Spleen (tissue), 11 donors: Measurements from ENCODE around the gene MAN1B1. TPM values are rescaled to one million over a fixed set of nuclear protein-coding genes. Genes with fewer than 3 reads are reported as not detected.

ENCODE experiments used
- DNase-seq: peaks from one replicate; pipeline ENCODE4 v3.0.0-alpha.2; 2020
- H3K27ac ChIP-seq, 8 donors: fragments of 200-600 bp; sonication (generic) in 7 of 8; 1 replicate in 4 of 8; 2 replicates in 4 of 8; pipeline versions ENCODE4 v1.5.0 to v1.8.0; 2016 to 2021; ENCODE audit warnings: inconsistent platforms in 4 of 8, mild to moderate bottlenecking in 4 of 8, moderate library complexity in 1 of 8
- H3K27me3 ChIP-seq, 7 donors: fragments of 200-600 bp; sonication (generic) in 6 of 7; replicated peaks in 1 of 7; 1 replicate in 4 of 7; 2 replicates in 3 of 7; pipeline versions ENCODE4 v1.5.0 to v1.8.0; 2016 to 2021; ENCODE audit warnings: inconsistent platforms in 3 of 7, mild to moderate bottlenecking in 1 of 7
- H3K36me3 ChIP-seq, 6 donors: fragments of 200-600 bp; sonication (generic) in 5 of 6; 1 replicate in 4 of 6; 2 replicates in 2 of 6; pipeline versions ENCODE4 v1.5.0 to v1.8.0; 2016 to 2021; ENCODE audit warnings: inconsistent platforms in 2 of 6
- H3K4me1 ChIP-seq, 6 donors: fragments of 200-600 bp; sonication (generic) in 5 of 6; 1 replicate in 3 of 6; 2 replicates in 3 of 6; pipeline versions ENCODE4 v1.5.0 to v1.8.0; 2016 to 2021; ENCODE audit warnings: inconsistent platforms in 3 of 6
- H3K4me3 ChIP-seq, 8 donors: fragments of 200-600 bp; sonication (generic) in 7 of 8; 1 replicate in 4 of 8; 2 replicates in 4 of 8; pipeline versions ENCODE4 v1.5.0 to v1.8.0; 2016 to 2021; ENCODE audit warnings: inconsistent platforms in 4 of 8, mild to moderate bottlenecking in 4 of 8, moderate library complexity in 2 of 8
- H3K9me3 ChIP-seq, 8 donors: fragments of 200-600 bp; sonication (generic) in 7 of 8; 1 replicate in 4 of 8; 2 replicates in 4 of 8; pipeline versions ENCODE4 v1.5.0 to v1.8.0; 2016 to 2021; ENCODE audit warnings: inconsistent platforms in 4 of 8
- CTCF ChIP-seq, 11 experiments: fragments of 200-600 bp in 7 of 11; fragments of 450-650 bp in 4 of 11; sonication (generic) in 4 of 11; IDR thresholded peaks in 8 of 11; conservative IDR thresholded peaks in 3 of 11; 1 replicate in 7 of 11; 2 replicates in 4 of 11; pipeline versions ENCODE4 v1.4.0 to v1.8.0; 2016 to 2021; ENCODE audit warnings: antibody characterized with exemption in 11 of 11, inconsistent platforms in 4 of 11, mild to moderate bottlenecking in 1 of 11
- POLR2A ChIP-seq, 3 donors: fragments of 450-650 bp; IDR thresholded peaks; one replicate each; pipeline ENCODE4 v1.5.1; 2017; ENCODE audit warnings: antibody characterized with exemption in 3 of 3, mild to moderate bottlenecking in 1 of 3
- POLR2AphosphoS5 ChIP-seq, 3 donors: sonication (generic); formaldehyde crosslinking; IDR thresholded peaks; one replicate each; pipeline ENCODE4 v1.5.1; 2017; ENCODE audit warnings: antibody characterized with exemption in 3 of 3
- WGBS, 5 donors: extraction: QIAGEN DNeasy Blood & Tissue Kit in 3 of 5; methylation state at CpG; one replicate each; pipeline versions ENCODE4 v1.1.5 to v1.1.7; 2013 to 2018; 5-methylcytosine and 5-hydroxymethylcytosine counted together
- intact Hi-C: fragments of 100-400 bp; cut with DNase I; formaldehyde crosslinking; loops from one replicate; pipeline ENCODE4 v1.15.0; 2023; ENCODE audit warnings: low total_unique reads
- polyA plus RNA-seq, 3 donors: library from polyadenylated mRNA; stranded (reverse); fragments of 200-250 nt; gene quantifications; one replicate each; pipeline ENCODE4 v1.2.1, GENCODE V29; 2013
- total RNA-seq, 7 donors: library from RNA; depleted of rRNA in 3 of 7; stranded (reverse); fragments of >200 nt in 3 of 7; fragmentation: NEBNext Ultra II Directional in 4 of 7; extraction: Animal tissue kit (Norgen Biotek cat#: 25700) in 4 of 7; gene quantifications; one replicate each; pipeline versions ENCODE4 v1.1.0 to v1.2.1, GENCODE V29; 2016 to 2021
- donor health status: healthy with polysubstance abuse.
- donor health status: DM: no; HTN: no; CAD: no; lungs with moderate emphysema.
- donor health status: DM: no; HTN: no; CAD: no.
- donor health status: Bipolar disorder and iron deficiency.
- donor health status: healthy.
- donor health status: DM: no; HTN: no; CAD: no.
- donor health status: DM: yes; HTN: yes; CAD: no.

Gene MAN1B1
- total and polyA plus RNA-seq, 10 donors = 43.2 to 112 (median 52.8) TPM

- TF ChIP-seq POLR2AphosphoS5 (IDR thresholded peaks at IDR 0.05) = peak in 1 of 3 donors; percentile 46
- no peak for TF ChIP-seq CTCF (IDR thresholded peaks at IDR 0.05 in 8 of 11, conservative IDR thresholded peaks at IDR 0.05 in 3 of 11)
- TF ChIP-seq POLR2A (IDR thresholded peaks at IDR 0.05) = no peak
- H3K4me3 ChIP-seq = no peak overlapping the region
- intact Hi-C loops = loop anchor here (5.0 to 10.0 kb wide), 2 partner anchors 94 to 252 kb away; partner anchors contain the start of genes C8G and FBXW5
- peaks cover 0 to 42% (median 10%) of the 10 kb centered on the region in 6 donors for H3K36me3 ChIP-seq
- DNase-seq = no peak
- peaks cover 20 to 72% (median 44%) of the 10 kb centered on the region in 6 donors for H3K4me1 ChIP-seq
- no peak overlapping the region for H3K27ac ChIP-seq
- H3K9me3 ChIP-seq = no peaks in the 10 kb centered on the region
- 85 to 91% (median 89%) methylated on average over 3 to 9 of the region's 9 CpGs for WGBS, 5 donors
- peaks cover 0 to 46% (median 10%) of the 10 kb centered on the region in 7 donors for H3K27me3 ChIP-seq
Measured at GRCh38 chr9:137038916-137039315, 47.9 kb upstream of the MAN1B1 start.

- 88 to 96% (median 91%) methylated on average over 22 to 32 of the region's 32 CpGs for WGBS, 5 donors
- Histone ChIP-seq H3K36me3 (peaks cover 0 to 42% (median 10%) of the 10 kb centered on the region in 6 donors), H3K27me3 (peaks cover 0 to 55% (median 16%) of the 10 kb centered on the region in 7 donors), H3K9me3 (no peaks in the 10 kb centered on the region), H3K4me1 (peaks cover 24 to 72% (median 46%) of the 10 kb centered on the region in 6 donors), H3K4me3 (no peak overlapping the region), H3K27ac (peak overlapping the region in 1 of 8 donors; percentile 81)
- DNase-seq = peak; percentile 76
- TF ChIP-seq POLR2AphosphoS5 (IDR thresholded peaks at IDR 0.05) = no peak
- TF ChIP-seq CTCF (IDR thresholded peaks at IDR 0.05 in 8 of 11, conservative IDR thresholded peaks at IDR 0.05 in 3 of 11) = no peak
- no peak for TF ChIP-seq POLR2A (IDR thresholded peaks at IDR 0.05)
- intact Hi-C loops = loop anchor here (5.0 to 10.0 kb wide), 2 partner anchors 95 to 252 kb away; partner anchors contain the start of genes C8G and FBXW5
Measured at GRCh38 chr9:137039611-137040366, 47.0 kb upstream of the MAN1B1 start.

- Histone ChIP-seq H3K27me3 (peaks cover 0 to 63% (median 24%) of the 10 kb centered on the region in 7 donors), H3K9me3 (no peaks in the 10 kb centered on the region), H3K4me1 (peaks cover 21 to 72% (median 45%) of the 10 kb centered on the region in 6 donors), H3K36me3 (peaks cover 0 to 42% (median 10%) of the 10 kb centered on the region in 6 donors), H3K4me3 (peak overlapping the region in 7 of 8 donors; percentile 3 to 58 (median 23)), H3K27ac (peak overlapping the region in 7 of 8 donors; percentile 26 to 83 (median 78))
- no peak for TF ChIP-seq CTCF (IDR thresholded peaks at IDR 0.05 in 8 of 11, conservative IDR thresholded peaks at IDR 0.05 in 3 of 11)
- no peak for TF ChIP-seq POLR2A (IDR thresholded peaks at IDR 0.05)
- peak in 1 of 3 donors; percentile 50 for TF ChIP-seq POLR2AphosphoS5 (IDR thresholded peaks at IDR 0.05)
- 65 to 86% (median 79%) methylated on average over 15 to 23 of the region's 23 CpGs for WGBS, 5 donors
- no peak for DNase-seq
- intact Hi-C loops = no loop called here
Measured at GRCh38 chr9:137040568-137040967, 46.2 kb upstream of the MAN1B1 start.

- Histone ChIP-seq H3K27ac (peak overlapping the region; percentile 26 to 83 (median 79)), H3K4me1 (peaks cover 23 to 71% (median 46%) of the 10 kb centered on the region in 6 donors), H3K36me3 (peaks cover 0 to 42% (median 10%) of the 10 kb centered on the region in 6 donors), H3K9me3 (no peaks in the 10 kb centered on the region), H3K4me3 (peak overlapping the region in 7 of 8 donors; percentile 3 to 58 (median 23)), H3K27me3 (peaks cover 0 to 69% (median 29%) of the 10 kb centered on the region in 7 donors)
- DNase-seq = peak; percentile 84
- intact Hi-C loops = no loop called here
- WGBS, 5 donors = 30 to 61% (median 38%) methylated on average over 9 to 16 of the region's 16 CpGs
- no peak for TF ChIP-seq CTCF (IDR thresholded peaks at IDR 0.05 in 8 of 11, conservative IDR thresholded peaks at IDR 0.05 in 3 of 11)
- peak; percentile 26 to 73 (median 41) for TF ChIP-seq POLR2AphosphoS5 (IDR thresholded peaks at IDR 0.05)
- TF ChIP-seq POLR2A (IDR thresholded peaks at IDR 0.05) = no peak
Measured at GRCh38 chr9:137041124-137041523, 45.7 kb upstream of the MAN1B1 start.
